H9 (cell line): ENCODE results near the gene FBN1. TPM values are rescaled to one million over a fixed set of nuclear protein-coding genes. Genes with fewer than 3 reads are reported as not detected.
A peak's percentile ranks its signal among the peaks of the same experiment; 100 is the strongest.

Experiments used
- DNase-seq: peaks from one replicate; pipeline ENCODE4 v3.0.0-alpha.2; 2017
- H2AFZ ChIP-seq: one replicate; pipeline ENCODE4 v1.6.1; 2013; ENCODE audit warnings: mild to moderate bottlenecking, low read length, control low read depth, moderate library complexity
- H2AK5ac ChIP-seq: 2 replicates; pipeline ENCODE4 v1.6.1; 2013; ENCODE audit warnings: low read length, control low read depth, mixed read lengths; ENCODE audit not compliant: insufficient read length
- H2BK120ac ChIP-seq: one replicate; pipeline ENCODE4 v1.6.1; 2013; ENCODE audit warnings: low read depth, mild to moderate bottlenecking, low read length, control low read depth, inconsistent platforms; ENCODE audit not compliant: poor library complexity, severe bottlenecking
- H2BK12ac ChIP-seq: 2 replicates; pipeline ENCODE4 v1.6.1; 2013; ENCODE audit warnings: low read length, control low read depth, mixed read lengths, low read depth; ENCODE audit not compliant: insufficient read length
- H2BK15ac ChIP-seq: 2 replicates; pipeline ENCODE4 v1.6.1; 2013; ENCODE audit warnings: low read depth, low read length, control low read depth
- H2BK20ac ChIP-seq: one replicate; pipeline ENCODE4 v1.6.1; 2013; ENCODE audit warnings: low read depth, mild to moderate bottlenecking, low read length, control low read depth, inconsistent platforms; ENCODE audit not compliant: poor library complexity, severe bottlenecking
- H2BK5ac ChIP-seq: 2 replicates; pipeline ENCODE4 v1.6.1; 2013; ENCODE audit warnings: low read length, control low read depth, mixed read lengths; ENCODE audit not compliant: insufficient read length
- H3K14ac ChIP-seq: 2 replicates; pipeline ENCODE4 v1.6.1; 2013; ENCODE audit warnings: low read length, control low read depth; ENCODE audit not compliant: insufficient read depth
- H3K18ac ChIP-seq: 2 replicates; pipeline ENCODE4 v1.6.1; 2013; ENCODE audit warnings: low read depth, mild to moderate bottlenecking, mixed read lengths, low read length, control low read depth; ENCODE audit not compliant: insufficient read length
- H3K23ac ChIP-seq: 2 replicates; pipeline ENCODE4 v1.6.1; 2013; ENCODE audit warnings: low read length, control low read depth, mixed read lengths, low read depth; ENCODE audit not compliant: insufficient read length
- H3K23me2 ChIP-seq: 2 replicates; pipeline ENCODE4 v1.6.1; 2013; ENCODE audit warnings: low read depth, mild to moderate bottlenecking, mixed read lengths, low read length, control low read depth; ENCODE audit not compliant: insufficient read length, poor library complexity, severe bottlenecking
- H3K27ac ChIP-seq: 2 replicates; pipeline ENCODE4 v1.5.1; 2013; ENCODE audit warnings: low read length, control low read depth, mixed read lengths, low read depth; ENCODE audit not compliant: insufficient read length
- H3K27me3 ChIP-seq: 2 replicates; pipeline ENCODE4 v1.6.1; 2013; ENCODE audit warnings: low read length, control low read depth, inconsistent platforms; ENCODE audit not compliant: insufficient read depth
- H3K4ac ChIP-seq: 2 replicates; pipeline ENCODE4 v1.6.1; 2013; ENCODE audit warnings: low read depth, mild to moderate bottlenecking, control low read depth, inconsistent platforms, low read length, moderate library complexity
- H3K4me1 ChIP-seq: 2 replicates; pipeline ENCODE4 v1.6.1; 2013; ENCODE audit warnings: low read length, control low read depth, inconsistent platforms; ENCODE audit not compliant: insufficient read depth
- H3K4me2 ChIP-seq: 2 replicates; pipeline ENCODE4 v1.6.1; 2013; ENCODE audit warnings: low read length, control low read depth, mixed read lengths; ENCODE audit not compliant: insufficient read length, insufficient read depth
- H3K56ac ChIP-seq: 2 replicates; pipeline ENCODE4 v1.6.1; 2013; ENCODE audit warnings: low read depth, mild to moderate bottlenecking, mixed read lengths, low read length, control low read depth; ENCODE audit not compliant: insufficient read length
- H3K79me1 ChIP-seq: 2 replicates; pipeline ENCODE4 v1.6.1; 2013; ENCODE audit warnings: low read depth, mild to moderate bottlenecking, moderate library complexity, low read length, control low read depth, inconsistent platforms; ENCODE audit not compliant: insufficient read depth, poor library complexity, severe bottlenecking
- H3K79me2 ChIP-seq: 2 replicates; pipeline ENCODE4 v1.6.1; 2013; ENCODE audit warnings: low read length, control low read depth, inconsistent platforms; ENCODE audit not compliant: insufficient read depth
- H3K9ac ChIP-seq: 2 replicates; pipeline ENCODE4 v1.6.1; 2013; ENCODE audit warnings: low read length, control low read depth, mixed read lengths; ENCODE audit not compliant: insufficient read length; ENCODE audit errors: extremely low read depth
- H3K9me3 ChIP-seq: one replicate; pipeline ENCODE4 v1.6.1; 2013; ENCODE audit warnings: low read depth, low read length, inconsistent platforms; ENCODE audit not compliant: control insufficient read depth
- H3T11ph ChIP-seq: one replicate; pipeline ENCODE4 v1.6.1; 2013; ENCODE audit warnings: mild to moderate bottlenecking, low read length, control low read depth, inconsistent platforms
- H4K20me1 ChIP-seq: one replicate; pipeline ENCODE4 v1.6.1; 2013; ENCODE audit not compliant: control insufficient read depth, insufficient read length, insufficient read depth
- H4K5ac ChIP-seq: 2 replicates; pipeline ENCODE4 v1.6.1; 2013; ENCODE audit warnings: low read depth, mild to moderate bottlenecking, mixed read lengths, low read length, control low read depth; ENCODE audit not compliant: insufficient read length
- H4K8ac ChIP-seq: replicated peaks from 2 replicates; pipeline ENCODE4 v1.6.1; 2013; ENCODE audit warnings: low read length, control low read depth, mixed read lengths, low read depth; ENCODE audit not compliant: insufficient read length
- H4K91ac ChIP-seq: 2 replicates; pipeline ENCODE4 v1.6.1; 2013; ENCODE audit warnings: low read depth, mild to moderate bottlenecking, moderate library complexity, mixed read lengths, low read length, control low read depth; ENCODE audit not compliant: insufficient read length
- H3K27ac Mint-ChIP-seq, 3 experiments: 2 replicates in 2 of 3; 3 replicates in 1 of 3; pipeline ENCODE4 v1.8.0; 2020 to 2021; ENCODE audit warnings: mixed read lengths in 3 of 3, mild to moderate bottlenecking in 1 of 3, moderate library complexity in 1 of 3
- H3K27me3 Mint-ChIP-seq: 2 replicates; pipeline ENCODE4 v1.8.0; 2021; ENCODE audit warnings: low read depth, mild to moderate bottlenecking, moderate library complexity, mixed read lengths
- H3K36me3 Mint-ChIP-seq, 3 experiments: 2 replicates in 2 of 3; 3 replicates in 1 of 3; pipeline ENCODE4 v1.8.0; 2020 to 2021; ENCODE audit warnings: low read depth in 3 of 3, mixed read lengths in 3 of 3; ENCODE audit not compliant: insufficient read depth in 1 of 3
- H3K4me1 Mint-ChIP-seq, 2 experiments: 2 replicates each; pipeline ENCODE4 v1.8.0; 2020; ENCODE audit warnings: mixed read lengths in 2 of 2
- H3K4me3 Mint-ChIP-seq, 2 experiments: 2 replicates in 1 of 2; 3 replicates in 1 of 2; pipeline ENCODE4 v1.8.0; 2020 to 2021; ENCODE audit warnings: mild to moderate bottlenecking in 2 of 2, mixed read lengths in 2 of 2, moderate library complexity in 1 of 2
- H3K9me3 Mint-ChIP-seq, 2 experiments: 2 replicates in 1 of 2; 3 replicates in 1 of 2; pipeline ENCODE4 v1.8.0; 2020; ENCODE audit warnings: mild to moderate bottlenecking in 2 of 2, mixed read lengths in 2 of 2, moderate library complexity in 1 of 2
- CTCF ChIP-seq: fragments of 200-600 bp; sonication (generic); conservative IDR thresholded peaks from 3 replicates; pipeline ENCODE4 v1.8.0; 2021; ENCODE audit warnings: antibody characterized with exemption, mild to moderate bottlenecking
- WGBS: extraction: QIAGEN DNeasy Blood & Tissue Kit; methylation state at CpG from one replicate; pipeline ENCODE4 v1.1.7; 2013; ENCODE audit warnings: missing lambda C conversion rate, low lambda C conversion rate, mixed read lengths; ENCODE audit not compliant: insufficient read length; ENCODE audit errors: extremely low coverage; 5-methylcytosine and 5-hydroxymethylcytosine counted together
- total RNA-seq: library from RNA; stranded (reverse); gene quantifications from 2 replicates; pipeline ENCODE4 v1.2.1, GENCODE V29; 2021

The FBN1 gene
- total RNA-seq, 1 experiment from 2014 or later, result 3.6 TPM

GRCh38 chr15:48581219-48581618, 64.3 kb downstream of the FBN1 start:
- Histone ChIP-seq H2BK20ac (no peak overlapping the region), H2BK120ac (no peak overlapping the region), H3K9ac (no peak overlapping the region), H4K5ac (no peak overlapping the region), H2BK15ac (no peak overlapping the region), H4K20me1 (no peaks in the 10 kb centered on the region), H3T11ph (no peak overlapping the region), H3K4ac (no peak overlapping the region), H3K23me2 (no peaks in the 10 kb centered on the region), H2BK5ac (no peak overlapping the region), H3K27ac (no peak overlapping the region), H3K18ac (no peak overlapping the region), H3K14ac (no peak overlapping the region), H3K23ac (no peak overlapping the region), H3K79me2 (no peaks in the 10 kb centered on the region), H3K79me1 (no peaks in the 10 kb centered on the region), H3K9me3 (no peaks in the 10 kb centered on the region), H3K27me3 (no peaks in the 10 kb centered on the region), H2AFZ (no peak overlapping the region), H3K56ac (no peak overlapping the region), H3K4me2 (no peak overlapping the region), H4K8ac (no peak overlapping the region), H2AK5ac (no peak overlapping the region), H2BK12ac (no peak overlapping the region), H3K4me1 (no peaks in the 10 kb centered on the region), H4K91ac (no peak overlapping the region)
- no peaks in the 10 kb centered on the region for H3K27me3 Mint-ChIP-seq
- no peak for TF ChIP-seq CTCF
- WGBS, result no CpG with 5 or more reads among the region's 4 CpGs
- H3K4me1 Mint-ChIP-seq, result no peaks in the 10 kb centered on the region
- H3K36me3 Mint-ChIP-seq, result no peaks in the 10 kb centered on the region
- no peaks in the 10 kb centered on the region for H3K9me3 Mint-ChIP-seq
- H3K4me3 Mint-ChIP-seq, result no peak overlapping the region
- peak overlapping the region in 1 of 3 experiments; percentile 58; a peak in 3 of 7 replicates for H3K27ac Mint-ChIP-seq
- no peak for DNase-seq
